HFF-Myc (cell line): ENCODE measurements around the gene WWOX.
"Not testable (repeated sequence)": the region's sequence is repeated elsewhere in the genome, so short reads cannot be mapped to it uniquely, and the experiment has no call there.

ENCODE experiments used
- DNase-seq: peaks from one replicate; pipeline ENCODE4 v3.0.0-alpha.2; 2011; ENCODE audit warnings: low read depth; ENCODE audit errors: extremely low read depth
- H3K4me3 ChIP-seq: replicated peaks from 2 replicates; pipeline ENCODE4 v1.5.1; 2011; ENCODE audit warnings: low read depth, mild to moderate bottlenecking, control low read depth, low read length
- CTCF ChIP-seq: IDR thresholded peaks from 2 replicates; pipeline ENCODE4 v1.5.1; 2012; ENCODE audit warnings: mild to moderate bottlenecking, low read depth, low read length, control low read depth; ENCODE audit errors: missing control alignments

The WWOX gene

DNA sequence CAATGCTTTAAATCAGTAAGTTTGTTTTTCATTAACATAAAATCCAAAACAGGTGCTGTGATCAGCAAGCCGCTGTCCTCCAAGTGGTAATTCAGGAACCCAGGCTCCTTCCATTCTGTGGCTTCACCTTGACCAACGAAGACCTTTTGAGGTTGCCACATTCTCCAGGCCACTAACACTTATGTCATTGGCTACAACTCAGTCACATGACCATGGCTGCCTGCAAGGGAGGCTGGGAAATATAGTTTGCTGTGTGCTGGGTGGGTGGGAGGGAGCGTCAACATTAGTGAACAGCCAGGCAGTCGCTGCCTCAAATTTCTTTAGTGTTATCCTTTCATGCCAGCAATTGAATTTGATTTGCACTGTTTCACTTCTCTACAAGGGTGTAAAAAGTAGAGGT lies 951.9 kb downstream of the WWOX start:
- no peak overlapping the region for H3K4me3 ChIP-seq
- DNase-seq: no peak
- no peak for TF ChIP-seq CTCF

- not testable (repeated sequence) for DNase-seq, H3K4me3 ChIP-seq
Measured at GRCh38 chr16:79052198-79052597, 952.7 kb downstream of the WWOX start.

DNA sequence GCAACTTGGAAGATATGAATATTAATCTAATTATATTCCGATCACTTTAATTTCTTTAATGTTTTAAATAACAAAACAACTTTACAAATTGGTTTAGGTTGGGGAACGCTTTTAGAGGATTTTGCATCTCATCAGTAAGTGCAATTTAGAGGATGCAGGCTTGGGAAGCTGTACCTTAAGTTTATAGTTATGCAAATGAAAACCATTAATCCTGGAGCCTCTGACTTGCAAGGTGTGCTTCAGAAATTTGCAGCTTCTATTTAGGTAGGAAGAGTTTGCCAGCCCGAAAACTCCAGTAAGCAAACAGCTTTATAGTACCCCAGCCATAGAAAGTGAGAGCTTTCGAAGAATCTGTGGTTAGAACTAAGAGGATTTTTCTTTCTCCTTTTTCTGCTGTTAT lies 954.1 kb downstream of the WWOX start:
- TF ChIP-seq CTCF: no peak
- no peak overlapping the region for H3K4me3 ChIP-seq
- DNase-seq: no peak

- no peak for DNase-seq
- no peak for TF ChIP-seq CTCF
- no peak overlapping the region for H3K4me3 ChIP-seq
Measured at GRCh38 chr16:79054211-79054984, 954.9 kb downstream of the WWOX start.

GRCh38 chr16:79055251-79055970 lies 956.0 kb downstream of the WWOX start:
- DNase-seq: no peak
- no peak overlapping the region for H3K4me3 ChIP-seq
- TF ChIP-seq CTCF: no peak

DNA sequence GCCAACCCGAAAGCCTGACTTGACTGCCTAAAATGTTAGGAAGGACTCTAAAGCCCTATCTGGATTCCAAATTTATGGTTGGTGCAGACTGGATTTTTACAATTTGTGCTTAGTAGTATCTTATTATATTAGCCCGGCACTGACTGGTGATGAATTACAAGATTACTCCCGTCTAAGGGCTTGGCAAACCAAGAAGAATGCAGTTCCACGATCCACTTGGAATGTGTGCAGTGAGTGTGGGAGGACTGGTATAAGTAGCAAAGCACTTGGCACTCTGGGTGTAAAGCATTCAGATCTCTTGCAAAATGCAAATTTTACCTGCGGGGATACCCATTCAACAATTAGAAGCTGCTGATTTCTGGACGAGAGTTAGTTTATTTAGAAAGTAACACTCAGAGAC lies 961.7 kb downstream of the WWOX start:
- TF ChIP-seq CTCF: no peak
- no peak overlapping the region for H3K4me3 ChIP-seq
- no peak for DNase-seq

- TF ChIP-seq CTCF: no peak
- no peak overlapping the region for H3K4me3 ChIP-seq
- DNase-seq: no peak
Measured at GRCh38 chr16:79062336-79062735, 962.9 kb downstream of the WWOX start.
